ENCODE measurements around the gene PAFAH1B1. TPM values are rescaled to one million over a fixed set of nuclear protein-coding genes. Genes with fewer than 3 reads are reported as not detected.

Gene PAFAH1B1
- total RNA-seq, 1 donor from 2014 or later = 148 TPM

- DNase-seq = no peak
Observed at GRCh38 chr17:2704031-2704889, 110.8 kb downstream of the PAFAH1B1 start.

GRCh38 chr17:2704890-2705248 is 111.4 kb downstream of the PAFAH1B1 start:
- no peak for DNase-seq

- DNase-seq = no peak
Observed at GRCh38 chr17:2705263-2705662, 111.8 kb downstream of the PAFAH1B1 start.

GRCh38 chr17:2705888-2706795 is 112.7 kb downstream of the PAFAH1B1 start:
- DNase-seq = no peak

GRCh38 chr17:2706911-2707510 is 113.6 kb downstream of the PAFAH1B1 start:
- DNase-seq = no peak

GRCh38 chr17:2707721-2708584 is 114.5 kb downstream of the PAFAH1B1 start:
- no peak for DNase-seq

- DNase-seq = no peak
Observed at GRCh38 chr17:2708585-2709182, 115.2 kb downstream of the PAFAH1B1 start.

GRCh38 chr17:2709183-2709661 is 115.8 kb downstream of the PAFAH1B1 start:
- DNase-seq = no peak

GRCh38 chr17:2710071-2710802 is 116.8 kb downstream of the PAFAH1B1 start:
- no peak for DNase-seq

- DNase-seq = no peak
Observed at GRCh38 chr17:2710803-2711607, 117.6 kb downstream of the PAFAH1B1 start.

- DNase-seq = peak; percentile 95
Observed at GRCh38 chr17:2711608-2712299, 118.3 kb downstream of the PAFAH1B1 start, which contains the start of gene CLUH. Gene CLUH, minus strand, starts transcription at chr17:2711764. Its CDS starts 103 bp downstream, at chr17:2711661.

GRCh38 chr17:2712300-2713043 is 119.0 kb downstream of the PAFAH1B1 start:
- no peak for DNase-seq

GRCh38 chr17:2713881-2714280 is 120.4 kb downstream of the PAFAH1B1 start:
- DNase-seq = no peak

- DNase-seq = no peak
Observed at GRCh38 chr17:2716649-2717048, 123.2 kb downstream of the PAFAH1B1 start.

- no peak for DNase-seq
Observed at GRCh38 chr17:2718150-2718938, 124.9 kb downstream of the PAFAH1B1 start.

- DNase-seq = no peak
Observed at GRCh38 chr17:2719861-2720260, 126.4 kb downstream of the PAFAH1B1 start.

- no peak for DNase-seq
Observed at GRCh38 chr17:2721603-2722002, 128.1 kb downstream of the PAFAH1B1 start.
